AG04449 (cell line): ENCODE data around the gene METTL1.

Experiments
- CTCF ChIA-PET: fragments of 350-600 bp; formaldehyde crosslinking; extraction: SDS; loops from one replicate; lab custom pipeline; 2021; ENCODE audit warnings: antibody characterized with exemption; lab: Yijun Ruan, JAX
- POLR2A ChIA-PET: fragments of 400-600, 350-600 bp; formaldehyde crosslinking; extraction: SDS; loops from one replicate; lab custom pipeline; 2020; ENCODE audit warnings: antibody characterized with exemption, inconsistent platforms; lab: Yijun Ruan, JAX
- DNase-seq: peaks from one replicate; pipeline ENCODE4 v3.0.0-alpha.2; 2010; ENCODE audit warnings: low read depth, low spot score
- H3K4me3 ChIP-seq: 2 replicates; pipeline ENCODE4 v1.5.1; 2011; ENCODE audit warnings: low read depth, mild to moderate bottlenecking, control low read depth, low read length
- CTCF ChIP-seq: IDR thresholded peaks from one replicate; pipeline ENCODE4 v1.5.1; 2011; ENCODE audit warnings: mild to moderate bottlenecking, moderate library complexity, low read length, control low read depth, inconsistent platforms; ENCODE audit not compliant: insufficient read depth; ENCODE audit errors: missing control alignments

The METTL1 gene

DNA sequence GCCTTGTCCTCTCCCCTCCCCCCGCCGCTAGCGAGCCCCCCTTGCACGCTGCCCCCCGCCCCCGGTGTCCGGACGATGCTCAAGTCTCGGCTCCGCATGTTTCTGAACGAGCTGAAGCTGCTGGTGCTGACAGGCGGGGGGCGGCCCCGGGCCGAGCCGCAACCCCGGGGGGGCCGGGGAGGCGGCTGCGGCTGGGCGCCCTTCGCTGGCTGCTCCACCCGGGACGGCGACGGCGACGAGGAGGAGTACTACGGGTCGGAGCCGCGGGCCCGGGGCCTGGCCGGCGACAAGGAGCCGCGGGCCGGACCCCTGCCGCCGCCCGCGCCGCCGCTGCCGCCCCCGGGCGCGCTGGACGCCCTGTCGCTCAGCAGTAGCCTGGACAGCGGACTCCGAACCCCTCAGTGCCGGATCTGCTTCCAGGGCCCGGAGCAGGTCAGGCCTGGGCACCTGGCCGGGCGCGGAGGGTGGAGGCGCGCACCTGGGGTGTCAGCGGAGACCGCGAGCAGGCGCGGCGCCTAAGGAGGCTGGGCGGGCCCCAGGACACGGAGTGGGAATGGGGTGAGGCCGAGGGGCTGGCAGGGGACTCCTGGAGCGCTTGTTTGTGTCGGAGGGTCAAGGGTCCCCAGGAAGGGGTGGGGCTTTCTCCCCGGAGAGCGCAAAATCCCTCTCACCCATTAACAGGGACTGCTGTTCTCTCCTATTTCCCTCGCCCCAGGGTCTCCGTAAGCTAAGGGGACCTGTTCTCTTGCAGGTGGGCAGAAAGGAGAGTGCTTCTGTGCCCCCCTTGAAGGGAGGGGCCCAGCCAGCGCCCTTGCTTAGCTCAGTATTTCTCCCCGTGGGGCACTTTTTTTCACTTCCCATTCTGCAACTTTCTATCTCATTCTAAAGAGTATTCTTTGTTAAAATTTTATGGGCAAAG lies 16.2 kb downstream of the METTL1 start:
- ChIA-PET POLR2A (no interaction called here), CTCF (interaction anchor here (0.8 to 2.3 kb wide), 22 partner anchors 7 to 185 kb away, joined by 3 to 44 read pairs (median 4); partner anchors contain the start of genes ATP23, CYP27B1, EEF1AKMT3 and METTL1)
- DNase-seq = no peak
- no peak for TF ChIP-seq CTCF
- peak overlapping the region; percentile 56 for H3K4me3 ChIP-seq

- peak overlapping the region; percentile 56 for H3K4me3 ChIP-seq
- DNase-seq = no peak
- no peak for TF ChIP-seq CTCF
- POLR2A ChIA-PET = no interaction called here
- CTCF ChIA-PET = no interaction called here
Observed at GRCh38 chr12:57755194-57755453, 16.8 kb downstream of the METTL1 start.

DNA sequence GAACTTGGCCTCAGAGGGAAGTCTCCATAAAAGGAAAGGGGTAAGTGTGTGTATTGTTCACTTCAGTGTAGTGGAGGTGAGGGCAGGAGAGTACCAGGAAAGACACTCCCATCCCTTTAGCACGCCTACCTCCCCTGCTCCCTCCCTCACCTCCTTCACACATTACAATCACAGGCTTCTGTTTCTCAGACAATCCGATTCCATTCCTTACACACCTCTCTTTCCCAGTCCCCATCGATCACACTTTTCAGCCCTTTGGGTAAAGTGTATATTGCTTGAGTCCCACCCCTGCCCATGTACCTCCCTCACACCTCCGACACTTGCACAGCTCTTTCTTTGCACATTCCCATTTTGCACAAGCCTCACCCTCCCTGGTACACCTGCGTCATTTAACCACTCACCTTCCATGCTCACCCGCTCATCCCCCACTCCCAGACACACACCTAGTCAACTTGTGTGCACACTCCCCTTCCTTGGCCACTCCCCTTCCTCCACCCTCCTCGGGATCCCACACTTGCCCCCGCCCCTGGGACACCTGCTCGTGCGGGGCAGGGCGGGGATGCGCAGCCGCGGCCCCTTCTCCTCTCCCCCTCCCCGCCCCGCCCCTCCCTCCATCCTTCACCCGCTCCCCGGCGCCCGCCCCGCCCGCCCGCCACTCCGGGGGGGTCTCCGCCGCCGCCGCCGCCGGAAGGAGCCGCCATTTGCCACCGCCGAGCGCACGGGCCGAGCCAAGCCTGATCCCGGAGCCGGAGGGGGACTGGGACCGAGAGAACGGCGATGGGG lies 17.3 kb downstream of the METTL1 start, which contains the start of gene MARCHF9:
Gene MARCHF9, plus strand, starts transcription at position 693 of the 783 bp plus-strand sequence. CDS start 426 bp downstream, outside the sequence.
- DNase-seq = no peak
- no peak for TF ChIP-seq CTCF
- ChIA-PET POLR2A (no interaction called here), CTCF (interaction anchor here (0.8 to 1.4 kb wide), 6 partner anchors 9 to 150 kb away, joined by 3 to 5 read pairs (median 3); partner anchors contain the start of gene TSFM)
- H3K4me3 ChIP-seq = peak within 1 kb of the TSS; percentile 56

GRCh38 chr12:57753756-57754337 lies 18.1 kb downstream of the METTL1 start:
- DNase-seq = no peak
- ChIA-PET CTCF (interaction anchor here (0.8 to 1.4 kb wide), 6 partner anchors 9 to 151 kb away, joined by 3 to 5 read pairs (median 3); partner anchors contain the start of gene TSFM), POLR2A (no interaction called here)
- TF ChIP-seq CTCF = no peak
- H3K4me3 ChIP-seq = no peak overlapping the region

GRCh38 chr12:57752668-57753000 lies 19.3 kb downstream of the METTL1 start:
- TF ChIP-seq CTCF = no peak
- ChIA-PET CTCF (interaction anchor here (1.0 kb wide), 1 partner anchor 8 kb away, joined by 3 read pairs; no protein-coding TSS in a partner anchor), POLR2A (interaction anchor here (0.8 to 1.0 kb wide), 3 partner anchors 19 to 141 kb away, joined by 3 to 4 read pairs (median 3); partner anchors contain the start of genes EEF1AKMT3 and METTL1)
- DNase-seq = no peak
- H3K4me3 ChIP-seq = peak overlapping the region; percentile 53
